ENCODE data around the gene FAF1. TPM values are rescaled to one million over a fixed set of nuclear protein-coding genes. Genes with fewer than 3 reads are reported as not detected.

Gene FAF1
- total RNA-seq, 4 donors from 2014 or later = 60.4 to 89.0 (median 67.8) TPM

- H3K27me3 ChIP-seq = no peaks in the 10 kb centered on the region
- no peaks in the 10 kb centered on the region for H3K36me3 ChIP-seq
- TF ChIP-seq, protein P1, sequence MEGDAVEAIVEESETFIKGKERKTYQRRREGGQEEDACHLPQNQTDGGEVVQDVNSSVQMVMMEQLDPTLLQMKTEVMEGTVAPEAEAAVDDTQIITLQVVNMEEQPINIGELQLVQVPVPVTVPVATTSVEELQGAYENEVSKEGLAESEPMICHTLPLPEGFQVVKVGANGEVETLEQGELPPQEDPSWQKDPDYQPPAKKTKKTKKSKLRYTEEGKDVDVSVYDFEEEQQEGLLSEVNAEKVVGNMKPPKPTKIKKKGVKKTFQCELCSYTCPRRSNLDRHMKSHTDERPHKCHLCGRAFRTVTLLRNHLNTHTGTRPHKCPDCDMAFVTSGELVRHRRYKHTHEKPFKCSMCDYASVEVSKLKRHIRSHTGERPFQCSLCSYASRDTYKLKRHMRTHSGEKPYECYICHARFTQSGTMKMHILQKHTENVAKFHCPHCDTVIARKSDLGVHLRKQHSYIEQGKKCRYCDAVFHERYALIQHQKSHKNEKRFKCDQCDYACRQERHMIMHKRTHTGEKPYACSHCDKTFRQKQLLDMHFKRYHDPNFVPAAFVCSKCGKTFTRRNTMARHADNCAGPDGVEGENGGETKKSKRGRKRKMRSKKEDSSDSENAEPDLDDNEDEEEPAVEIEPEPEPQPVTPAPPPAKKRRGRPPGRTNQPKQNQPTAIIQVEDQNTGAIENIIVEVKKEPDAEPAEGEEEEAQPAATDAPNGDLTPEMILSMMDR (IDR thresholded peaks at IDR 0.05) = no peak
- no peak for TF ChIP-seq EP300 (IDR thresholded peaks at IDR 0.05)
- TF ChIP-seq POLR2A (IDR thresholded peaks at IDR 0.05) = no peak
- no peak for TF ChIP-seq POLR2AphosphoS5 (IDR thresholded peaks at IDR 0.05)
- no peak for ATAC-seq
- no peaks in the 10 kb centered on the region for H3K9me3 ChIP-seq
- H3K4me1 ChIP-seq = no peaks in the 10 kb centered on the region
- H3K27ac ChIP-seq = no peak overlapping the region
- no peak overlapping the region for H3K4me3 ChIP-seq
- WGBS, 2 donors (ENCODE audit: low coverage in 1 of 2) = 61 to 78% methylated on average over 2 of the region's 2 CpGs
Observed at GRCh38 chr1:50610563-50610962, 349.5 kb downstream of the FAF1 start.

DNA sequence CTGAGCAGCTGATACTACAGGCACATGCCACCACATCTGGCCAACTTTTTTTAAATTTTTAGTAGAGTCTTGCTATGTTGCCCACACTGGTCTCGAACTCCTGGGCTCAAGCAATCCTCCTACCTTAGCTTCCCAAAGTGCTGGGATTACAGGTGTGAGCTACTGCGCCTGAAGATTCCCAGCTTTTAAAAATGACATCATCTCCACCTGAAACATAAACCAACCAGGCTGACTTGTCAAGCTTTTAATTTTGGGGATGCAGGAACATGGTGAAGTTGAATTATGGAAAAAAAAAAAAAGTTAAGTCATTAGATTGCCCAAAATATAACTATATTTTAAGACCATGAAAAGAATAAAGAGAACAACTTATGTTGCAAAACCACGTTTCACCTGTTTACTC, 350.6 kb downstream of the FAF1 start:
- WGBS, 2 donors (ENCODE audit: low coverage in 1 of 2) = 96 to 97% methylated on average over 3 of the region's 3 CpGs
- no peaks in the 10 kb centered on the region for H3K9me3 ChIP-seq
- no peaks in the 10 kb centered on the region for H3K27me3 ChIP-seq
- no peaks in the 10 kb centered on the region for H3K4me1 ChIP-seq
- no peaks in the 10 kb centered on the region for H3K36me3 ChIP-seq
- no peak overlapping the region for H3K27ac ChIP-seq
- H3K4me3 ChIP-seq = no peak overlapping the region
- ATAC-seq = no peak
- no peak for TF ChIP-seq EP300 (IDR thresholded peaks at IDR 0.05)
- no peak for TF ChIP-seq POLR2AphosphoS5 (IDR thresholded peaks at IDR 0.05)
- no peak for TF ChIP-seq POLR2A (IDR thresholded peaks at IDR 0.05)
- TF ChIP-seq, protein P1 (IDR thresholded peaks at IDR 0.05) = no peak

DNA sequence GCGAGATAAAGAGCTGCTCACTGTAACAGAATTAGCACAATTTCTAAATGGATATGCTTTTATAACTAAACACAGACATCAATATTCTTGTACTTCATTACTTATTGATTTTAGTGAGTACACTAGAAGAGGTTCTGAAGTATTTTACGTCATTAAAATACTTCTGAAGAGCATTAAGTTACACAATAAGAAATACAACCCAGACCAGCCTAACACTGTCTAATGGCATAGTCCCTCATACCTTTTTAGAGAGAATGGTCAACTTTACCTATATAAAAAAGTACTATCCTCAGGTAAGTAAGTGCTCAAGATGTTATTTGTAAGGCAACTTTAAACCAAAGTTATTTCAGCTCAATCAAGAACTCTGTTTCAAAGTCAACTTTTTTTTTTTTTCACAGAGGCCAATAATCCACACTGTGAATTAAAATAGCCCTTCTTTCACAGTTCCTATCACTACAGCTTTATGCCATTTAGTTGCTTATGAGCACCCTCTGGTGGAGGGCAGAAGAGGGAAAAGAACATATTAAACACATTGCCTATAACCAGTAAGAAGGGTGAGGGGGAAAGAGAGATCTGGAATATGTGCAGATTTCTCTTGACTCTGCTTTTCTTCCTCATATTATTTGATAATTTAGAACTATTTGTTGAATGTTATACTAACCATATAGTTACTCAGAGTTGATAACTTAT, 354.7 kb downstream of the FAF1 start:
- no peak for TF ChIP-seq POLR2AphosphoS5 (IDR thresholded peaks at IDR 0.05)
- no peak for TF ChIP-seq EP300 (IDR thresholded peaks at IDR 0.05)
- no peak for TF ChIP-seq POLR2A (IDR thresholded peaks at IDR 0.05)
- TF ChIP-seq, protein P1 (IDR thresholded peaks at IDR 0.05) = no peak
- Histone ChIP-seq H3K9me3 (no peaks in the 10 kb centered on the region), H3K27ac (no peak overlapping the region), H3K36me3 (no peaks in the 10 kb centered on the region), H3K4me3 (no peak overlapping the region), H3K4me1 (no peaks in the 10 kb centered on the region), H3K27me3 (no peaks in the 10 kb centered on the region)
- WGBS, 2 donors (ENCODE audit: low coverage in 1 of 2) = 93 to 97% methylated on average over 2 of the region's 2 CpGs
- no peak for ATAC-seq

GRCh38 chr1:50604580-50604979, 355.5 kb downstream of the FAF1 start:
- no peaks in the 10 kb centered on the region for H3K9me3 ChIP-seq
- no peak overlapping the region for H3K4me3 ChIP-seq
- TF ChIP-seq POLR2AphosphoS5 (IDR thresholded peaks at IDR 0.05) (no peak), POLR2A (IDR thresholded peaks at IDR 0.05) (no peak), EP300 (IDR thresholded peaks at IDR 0.05) (no peak)
- TF ChIP-seq, protein P1 (IDR thresholded peaks at IDR 0.05) = no peak
- ATAC-seq = no peak
- no peak overlapping the region for H3K27ac ChIP-seq
- WGBS, 2 donors (ENCODE audit: low coverage in 1 of 2) = 96 to 100% methylated on average over 2 of the region's 2 CpGs
- H3K36me3 ChIP-seq = no peaks in the 10 kb centered on the region
- no peaks in the 10 kb centered on the region for H3K27me3 ChIP-seq
- no peaks in the 10 kb centered on the region for H3K4me1 ChIP-seq
